Kidney tubule cell (primary cell): ENCODE measurements around the gene ITGB6.

Source experiments
- DNase-seq: peaks from one replicate; pipeline ENCODE4 v3.0.0-alpha.2; 2018; ENCODE audit warnings: low spot score

The ITGB6 gene

GRCh38 chr2:160199683-160200389 is at the start of gene ITGB6:
TSS of gene ITGB6 (minus strand) at chr2:160200272. CDS start at chr2:160200063, 209 bp downstream.
- DNase-seq: peak; percentile 54

GRCh38 chr2:160247296-160248035 is 47.4 kb upstream of the ITGB6 start:
- DNase-seq: no peak

GRCh38 chr2:160246356-160246755 is 46.3 kb upstream of the ITGB6 start:
- DNase-seq: peak; percentile 60

- peak; percentile 63 for DNase-seq
These were observed 45.6 kb upstream of the ITGB6 start for GRCh38 chr2:160245614-160246155.

GRCh38 chr2:160242893-160243564 is 43.0 kb upstream of the ITGB6 start:
- no peak for DNase-seq

GRCh38 chr2:160241251-160242137 is 41.4 kb upstream of the ITGB6 start:
- peak; percentile 93 for DNase-seq

- no peak for DNase-seq
These were observed 39.4 kb upstream of the ITGB6 start for GRCh38 chr2:160239436-160239835.

GRCh38 chr2:160238392-160238791 is 38.3 kb upstream of the ITGB6 start:
- peak; percentile 31 for DNase-seq

- DNase-seq: peak; percentile 21
These were observed 32.9 kb upstream of the ITGB6 start for GRCh38 chr2:160232905-160233475.

- peak; percentile 82 for DNase-seq
These were observed 29.5 kb upstream of the ITGB6 start for GRCh38 chr2:160229591-160229990.

GRCh38 chr2:160228141-160228917 is 28.3 kb upstream of the ITGB6 start:
- DNase-seq: peak; percentile 95

GRCh38 chr2:160227293-160227915 is 27.3 kb upstream of the ITGB6 start:
- DNase-seq: peak; percentile 93

GRCh38 chr2:160226367-160226766 is 26.3 kb upstream of the ITGB6 start:
- DNase-seq: no peak

GRCh38 chr2:160225722-160226121 is 25.6 kb upstream of the ITGB6 start:
- no peak for DNase-seq

- DNase-seq: no peak
These were observed 24.4 kb upstream of the ITGB6 start for GRCh38 chr2:160224507-160224906.

- peak; percentile 99 for DNase-seq
These were observed 24.0 kb upstream of the ITGB6 start for GRCh38 chr2:160224060-160224459.

GRCh38 chr2:160223560-160223959 is 23.5 kb upstream of the ITGB6 start:
- peak; percentile 68 for DNase-seq

- peak; percentile 16 for DNase-seq
These were observed 22.6 kb upstream of the ITGB6 start for GRCh38 chr2:160222546-160223283.
